ENCODE data around the gene GALNT10.

Gene GALNT10

DNA sequence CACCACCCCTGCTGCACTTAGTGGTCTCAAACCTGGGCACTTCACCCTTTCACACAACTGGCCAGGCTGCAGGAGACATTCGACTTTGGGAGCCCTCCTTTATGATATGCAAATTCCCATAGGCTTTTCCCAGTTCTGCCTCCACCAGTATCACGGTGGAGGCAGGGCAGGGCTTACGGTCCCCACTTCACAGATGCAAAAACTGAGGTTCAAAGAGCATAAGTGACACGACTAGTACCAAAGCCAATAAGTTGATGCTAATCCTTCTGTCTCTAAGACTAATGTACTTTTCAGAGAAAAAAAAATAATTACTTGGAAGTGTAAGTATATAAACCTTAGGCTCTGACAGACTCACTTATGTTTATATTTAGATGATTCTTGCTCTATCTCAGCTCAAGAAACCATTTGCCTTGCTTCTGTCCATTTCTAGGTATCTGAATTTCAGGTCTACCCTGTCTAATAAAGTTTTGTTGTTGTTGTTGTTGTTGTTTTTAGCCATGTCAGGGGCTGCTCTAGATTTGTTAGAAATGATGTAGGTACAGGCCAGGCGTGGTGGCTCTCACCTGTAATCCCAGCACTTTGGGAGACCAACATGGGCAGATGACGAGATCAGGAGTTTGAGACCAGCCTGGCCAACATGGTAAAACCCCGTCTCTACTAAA, 10.7 kb downstream of the GALNT10 start:
- no peaks in the 10 kb centered on the region for H3K9me3 ChIP-seq (ENCODE audit: low read length)
- H3K4me3 ChIP-seq (ENCODE audit: low read length), result no peak overlapping the region
- no peaks in the 10 kb centered on the region for H3K36me3 ChIP-seq (ENCODE audit: insufficient read depth, low read length)
- peaks cover 5% of the 10 kb centered on the region for H3K4me1 ChIP-seq (ENCODE audit: insufficient read depth, low read length)
- H3K27me3 ChIP-seq (ENCODE audit: insufficient read depth, low read length), result no peaks in the 10 kb centered on the region
- no peak overlapping the region for H2AFZ ChIP-seq (ENCODE audit: low read depth, low read length)

DNA sequence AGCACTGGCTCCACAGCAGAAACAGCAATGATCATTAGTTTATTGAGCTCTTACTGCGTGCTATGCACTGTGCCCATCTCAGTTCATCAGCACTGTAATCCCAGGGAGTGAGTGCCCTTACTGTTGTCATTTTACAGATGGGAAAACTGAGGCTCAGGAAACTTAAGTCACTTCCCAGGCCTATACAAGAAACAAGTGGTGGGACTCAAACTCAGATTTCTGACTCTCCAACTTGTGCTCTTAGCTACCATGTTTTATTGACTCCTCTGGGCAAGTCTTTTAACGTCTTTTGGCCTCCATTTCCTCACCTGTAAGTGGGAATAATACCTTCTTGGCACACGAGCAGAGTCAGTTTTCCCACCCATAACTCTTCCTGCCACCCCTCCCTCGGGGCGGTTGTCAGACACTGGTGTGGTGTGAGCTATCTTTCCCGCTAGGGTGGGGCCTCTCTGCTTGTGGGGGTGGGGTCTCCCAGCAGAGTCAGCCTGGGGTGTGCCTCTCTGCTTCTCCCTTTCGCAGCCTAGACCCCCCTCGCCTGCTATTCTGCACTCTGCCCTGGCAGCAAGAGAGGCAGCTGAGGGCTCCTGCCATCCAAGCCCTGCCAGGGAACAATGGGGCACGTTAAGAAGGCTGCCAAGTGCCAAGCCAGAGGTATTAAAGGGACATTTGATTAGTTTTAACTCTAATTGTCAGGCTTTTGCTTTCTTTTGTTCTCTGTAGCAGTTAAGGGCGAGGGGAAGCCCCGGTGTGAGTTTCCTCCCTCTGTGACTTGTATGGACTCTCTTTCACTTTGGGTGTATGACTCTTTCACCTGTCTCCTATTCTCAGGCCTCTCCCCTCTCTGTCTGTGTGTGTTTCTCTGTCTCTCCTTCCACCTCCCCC, 12.1 kb downstream of the GALNT10 start:
- no peaks in the 10 kb centered on the region for H3K27me3 ChIP-seq (ENCODE audit: insufficient read depth, low read length)
- no peaks in the 10 kb centered on the region for H3K36me3 ChIP-seq (ENCODE audit: insufficient read depth, low read length)
- no peaks in the 10 kb centered on the region for H3K9me3 ChIP-seq (ENCODE audit: low read length)
- H2AFZ ChIP-seq (ENCODE audit: low read depth, low read length), result no peak overlapping the region
- peaks cover 2% of the 10 kb centered on the region for H3K4me1 ChIP-seq (ENCODE audit: insufficient read depth, low read length)
- H3K4me3 ChIP-seq (ENCODE audit: low read length), result no peak overlapping the region

- no peaks in the 10 kb centered on the region for H3K36me3 ChIP-seq (ENCODE audit: insufficient read depth, low read length)
- no peak overlapping the region for H3K4me3 ChIP-seq (ENCODE audit: low read length)
- no peak overlapping the region for H2AFZ ChIP-seq (ENCODE audit: low read depth, low read length)
- H3K27me3 ChIP-seq (ENCODE audit: insufficient read depth, low read length), result no peaks in the 10 kb centered on the region
- peaks cover 2% of the 10 kb centered on the region for H3K9me3 ChIP-seq (ENCODE audit: low read length)
- peaks cover 2% of the 10 kb centered on the region for H3K4me1 ChIP-seq (ENCODE audit: insufficient read depth, low read length)
Measured at GRCh38 chr5:154203798-154204578, 13.5 kb downstream of the GALNT10 start.

DNA sequence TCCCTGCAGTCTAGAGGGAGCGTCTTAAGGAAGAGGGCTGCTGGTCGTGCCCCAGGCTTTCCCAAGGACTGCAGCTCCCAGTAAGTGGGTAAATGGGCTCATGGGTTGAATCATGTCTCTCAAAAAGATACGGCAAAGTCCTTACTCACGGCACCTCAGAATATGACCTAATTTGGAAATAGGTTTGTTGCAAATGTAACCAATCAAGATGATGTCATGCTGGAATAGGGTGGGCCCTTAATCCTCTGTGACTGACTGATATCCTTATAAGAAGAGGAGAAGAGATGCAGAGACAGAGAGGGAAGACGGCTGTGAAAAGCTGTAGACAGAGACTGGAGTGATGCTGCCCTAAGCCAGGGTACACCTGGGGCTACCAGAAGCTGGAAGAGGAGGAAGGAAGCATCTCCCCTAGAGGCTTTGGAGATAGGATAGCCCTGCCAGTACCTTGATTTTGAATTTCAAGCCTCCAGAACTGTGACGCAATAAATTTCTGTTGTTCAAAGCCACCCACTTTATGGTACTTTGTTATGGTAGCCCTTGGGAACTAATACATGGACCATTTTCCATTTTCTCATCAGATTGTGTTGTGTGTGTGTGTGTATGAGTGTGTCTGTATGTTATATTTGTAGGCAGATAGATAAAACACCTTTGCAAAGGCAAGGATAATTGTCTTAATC, 15.0 kb downstream of the GALNT10 start:
- peaks cover 3% of the 10 kb centered on the region for H3K9me3 ChIP-seq (ENCODE audit: low read length)
- H3K27me3 ChIP-seq (ENCODE audit: insufficient read depth, low read length), result no peaks in the 10 kb centered on the region
- no peak overlapping the region for H3K4me3 ChIP-seq (ENCODE audit: low read length)
- H3K4me1 ChIP-seq (ENCODE audit: insufficient read depth, low read length), result peaks cover 2% of the 10 kb centered on the region
- no peaks in the 10 kb centered on the region for H3K36me3 ChIP-seq (ENCODE audit: insufficient read depth, low read length)
- H2AFZ ChIP-seq (ENCODE audit: low read depth, low read length), result no peak overlapping the region

DNA sequence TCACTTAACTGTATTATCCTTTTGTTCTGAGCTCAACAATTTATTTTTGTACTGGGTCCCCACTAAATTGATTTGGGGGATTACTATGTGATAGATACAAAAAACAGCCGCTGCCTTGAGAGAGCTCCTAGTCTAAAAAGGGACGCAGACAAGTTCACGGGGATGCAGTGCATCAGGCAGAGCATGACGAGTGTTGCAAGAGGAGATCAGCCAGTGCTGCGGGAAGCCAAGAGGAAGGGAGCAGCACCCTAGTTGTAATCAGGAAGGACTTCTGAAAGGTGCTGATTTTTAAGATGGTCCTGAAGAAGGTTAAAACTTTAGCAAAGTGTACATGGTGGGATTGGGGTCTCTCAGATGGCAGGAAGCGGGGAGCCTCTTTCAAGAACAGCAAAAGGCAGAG, 15.8 kb downstream of the GALNT10 start:
- Histone ChIP-seq H2AFZ (ENCODE audit: low read depth, low read length) (no peak overlapping the region), H3K27me3 (ENCODE audit: insufficient read depth, low read length) (no peaks in the 10 kb centered on the region), H3K9me3 (ENCODE audit: low read length) (peaks cover 3% of the 10 kb centered on the region), H3K4me1 (ENCODE audit: insufficient read depth, low read length) (peaks cover 2% of the 10 kb centered on the region), H3K4me3 (ENCODE audit: low read length) (no peak overlapping the region), H3K36me3 (ENCODE audit: insufficient read depth, low read length) (no peaks in the 10 kb centered on the region)

GRCh38 chr5:154207204-154207603, 16.7 kb downstream of the GALNT10 start:
- no peak overlapping the region for H2AFZ ChIP-seq (ENCODE audit: low read depth, low read length)
- peaks cover 2% of the 10 kb centered on the region for H3K4me1 ChIP-seq (ENCODE audit: insufficient read depth, low read length)
- no peaks in the 10 kb centered on the region for H3K36me3 ChIP-seq (ENCODE audit: insufficient read depth, low read length)
- H3K9me3 ChIP-seq (ENCODE audit: low read length), result peaks cover 3% of the 10 kb centered on the region
- no peak overlapping the region for H3K4me3 ChIP-seq (ENCODE audit: low read length)
- H3K27me3 ChIP-seq (ENCODE audit: insufficient read depth, low read length), result no peaks in the 10 kb centered on the region

GRCh38 chr5:154209591-154210081, 19.1 kb downstream of the GALNT10 start:
- Histone ChIP-seq H3K36me3 (ENCODE audit: insufficient read depth, low read length) (no peaks in the 10 kb centered on the region), H3K27me3 (ENCODE audit: insufficient read depth, low read length) (no peaks in the 10 kb centered on the region), H3K4me3 (ENCODE audit: low read length) (no peak overlapping the region), H2AFZ (ENCODE audit: low read depth, low read length) (no peak overlapping the region), H3K9me3 (ENCODE audit: low read length) (peaks cover 3% of the 10 kb centered on the region), H3K4me1 (ENCODE audit: insufficient read depth, low read length) (peaks cover 2% of the 10 kb centered on the region)

DNA sequence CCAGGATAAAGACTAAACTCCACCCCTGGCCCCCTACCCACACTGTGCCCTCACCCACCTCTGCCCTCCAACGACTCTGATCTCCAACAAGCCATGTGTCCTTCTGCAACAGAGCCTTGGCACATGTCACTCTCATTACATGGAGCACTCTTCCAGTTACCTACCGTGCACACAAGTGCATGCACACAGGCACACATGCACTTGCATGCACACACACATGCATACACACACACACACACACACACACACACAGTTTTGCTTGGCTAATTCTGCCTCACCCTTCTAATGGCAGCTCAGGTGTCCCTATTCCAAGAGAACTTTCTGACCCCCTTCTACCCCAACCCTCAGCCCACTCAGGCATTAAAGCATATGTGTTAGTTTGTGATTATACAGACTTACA, 19.6 kb downstream of the GALNT10 start:
- H3K36me3 ChIP-seq (ENCODE audit: insufficient read depth, low read length), result no peaks in the 10 kb centered on the region
- H2AFZ ChIP-seq (ENCODE audit: low read depth, low read length), result no peak overlapping the region
- H3K27me3 ChIP-seq (ENCODE audit: insufficient read depth, low read length), result no peaks in the 10 kb centered on the region
- H3K9me3 ChIP-seq (ENCODE audit: low read length), result peaks cover 3% of the 10 kb centered on the region
- no peak overlapping the region for H3K4me3 ChIP-seq (ENCODE audit: low read length)
- H3K4me1 ChIP-seq (ENCODE audit: insufficient read depth, low read length), result peaks cover 2% of the 10 kb centered on the region

DNA sequence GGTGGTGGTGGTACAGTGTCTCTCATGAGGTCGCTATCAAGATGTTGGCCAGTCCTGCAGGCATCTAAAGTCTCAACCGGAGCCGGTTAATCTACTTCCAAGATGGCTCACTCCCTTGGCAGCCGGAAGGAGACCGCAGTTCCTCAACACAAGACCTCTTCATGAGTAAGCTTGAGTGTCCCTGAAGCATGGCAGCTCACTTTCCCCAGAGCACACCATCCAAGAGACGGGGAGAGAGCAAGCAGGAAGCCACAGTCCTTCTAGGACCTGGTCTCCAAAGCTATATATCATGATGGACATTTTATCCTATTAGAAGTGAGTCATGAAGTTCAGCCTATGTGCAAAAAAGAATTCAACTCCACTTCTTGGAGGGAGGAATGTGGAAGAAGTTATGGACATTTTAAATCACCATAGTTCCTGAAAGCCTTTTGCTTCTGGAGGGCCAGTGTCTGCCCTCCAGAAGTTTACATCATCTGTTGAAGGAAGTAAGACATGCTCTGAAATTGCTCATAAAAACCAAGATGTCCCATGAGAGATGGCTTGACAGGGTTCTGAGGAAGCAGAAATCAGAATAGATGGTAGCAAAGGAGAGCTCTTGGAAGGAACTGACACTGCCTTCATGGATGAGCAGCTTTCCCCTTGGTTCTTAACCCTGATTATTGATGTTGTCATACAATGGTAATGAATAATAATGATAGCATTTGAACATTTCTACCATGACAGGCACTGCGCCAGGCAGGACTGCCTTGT, 21.3 kb downstream of the GALNT10 start:
- Histone ChIP-seq H3K36me3 (ENCODE audit: insufficient read depth, low read length) (no peaks in the 10 kb centered on the region), H3K4me1 (ENCODE audit: insufficient read depth, low read length) (peaks cover 2% of the 10 kb centered on the region), H3K27me3 (ENCODE audit: insufficient read depth, low read length) (no peaks in the 10 kb centered on the region), H2AFZ (ENCODE audit: low read depth, low read length) (no peak overlapping the region), H3K9me3 (ENCODE audit: low read length) (peaks cover 3% of the 10 kb centered on the region), H3K4me3 (ENCODE audit: low read length) (no peak overlapping the region)

DNA sequence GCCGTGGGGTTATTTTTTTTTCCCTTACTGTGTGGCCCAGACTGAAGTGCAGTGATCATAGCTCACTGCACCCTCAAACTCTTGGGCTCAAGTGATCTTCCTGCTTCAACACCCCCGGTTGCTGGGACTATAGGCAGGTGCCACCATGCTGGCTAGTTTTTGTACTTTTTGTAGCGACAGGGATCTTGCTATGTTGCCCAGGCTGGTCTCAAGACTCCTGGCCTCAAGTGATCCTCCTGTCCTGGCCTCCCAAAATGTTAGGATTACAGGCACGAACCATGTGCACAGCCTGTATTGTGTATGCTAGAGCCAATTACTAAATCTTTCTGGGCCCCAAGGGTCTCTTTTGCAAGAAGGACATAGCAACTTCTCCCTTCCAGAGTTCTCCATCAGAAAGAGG, 23.1 kb downstream of the GALNT10 start:
- Histone ChIP-seq H3K36me3 (ENCODE audit: insufficient read depth, low read length) (no peaks in the 10 kb centered on the region), H2AFZ (ENCODE audit: low read depth, low read length) (no peak overlapping the region), H3K9me3 (ENCODE audit: low read length) (peaks cover 3% of the 10 kb centered on the region), H3K4me1 (ENCODE audit: insufficient read depth, low read length) (no peaks in the 10 kb centered on the region), H3K4me3 (ENCODE audit: low read length) (no peak overlapping the region), H3K27me3 (ENCODE audit: insufficient read depth, low read length) (no peaks in the 10 kb centered on the region)

GRCh38 chr5:154214371-154215106, 24.0 kb downstream of the GALNT10 start:
- Histone ChIP-seq H3K4me3 (ENCODE audit: low read length) (no peak overlapping the region), H3K27me3 (ENCODE audit: insufficient read depth, low read length) (no peaks in the 10 kb centered on the region), H3K4me1 (ENCODE audit: insufficient read depth, low read length) (no peaks in the 10 kb centered on the region), H2AFZ (ENCODE audit: low read depth, low read length) (no peak overlapping the region), H3K9me3 (ENCODE audit: low read length) (no peaks in the 10 kb centered on the region), H3K36me3 (ENCODE audit: insufficient read depth, low read length) (no peaks in the 10 kb centered on the region)
